ENCODE results near the gene GNG4. TPM values are rescaled to one million over a fixed set of nuclear protein-coding genes. Genes with fewer than 3 reads are reported as not detected.

The GNG4 gene
- total RNA-seq, 2 experiments from 2014 or later = not detected

DNA sequence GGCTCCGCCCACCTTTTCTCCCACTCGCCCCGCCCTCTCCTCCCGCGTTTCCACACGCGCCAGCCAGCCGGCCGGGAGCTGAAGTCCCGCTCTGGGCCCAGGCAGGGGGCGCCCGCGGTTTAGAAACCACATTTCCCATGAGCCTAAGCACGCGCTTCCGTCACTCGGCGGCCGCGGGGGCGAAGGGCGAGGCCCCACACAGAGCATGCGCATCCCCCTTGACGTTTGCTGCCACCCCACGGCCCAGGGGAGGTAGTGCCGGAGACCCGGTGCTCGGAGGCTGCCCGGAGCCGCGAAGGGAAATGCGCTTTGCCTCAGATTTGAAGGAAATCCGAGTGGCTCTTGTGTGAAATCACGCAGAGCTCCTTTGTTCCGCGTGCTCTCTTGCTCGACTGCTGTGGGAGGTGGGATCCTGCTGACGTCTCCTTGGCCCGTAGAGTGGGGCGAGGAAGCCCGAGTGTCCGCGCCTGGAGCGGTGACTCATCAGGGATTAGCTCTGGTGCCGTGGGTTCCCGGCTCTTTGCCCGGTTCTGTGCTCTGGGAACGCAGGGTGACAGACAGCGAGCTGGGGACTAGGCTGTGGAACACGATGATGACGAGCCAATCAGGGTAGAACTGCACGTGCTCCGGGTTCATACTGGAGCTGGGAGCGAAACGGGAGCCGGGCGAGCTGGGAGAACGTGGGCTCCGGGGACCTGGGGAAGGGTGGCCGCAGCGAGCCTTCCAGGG, 144.9 kb downstream of the GNG4 start:
- Histone ChIP-seq H3K36me3 (ENCODE audit: insufficient read depth, low read length) (no peaks in the 10 kb centered on the region), H4K20me1 (ENCODE audit: insufficient read depth, low read length) (peaks cover 25% of the 10 kb centered on the region; the same call in 1 of the 2 replicates), H3K79me2 (ENCODE audit: insufficient read depth, low read depth, low read length) (peaks cover 39% of the 10 kb centered on the region), H3K27ac (ENCODE audit: low read depth, low read length, poor library complexity, severe bottlenecking) (peak overlapping the region; percentile 81), H3K4me3 (ENCODE audit: low read depth, low read length, poor library complexity, severe bottlenecking) (peak overlapping the region; percentile 74), H2AFZ (ENCODE audit: low read length) (peak overlapping the region; percentile 81), H3K4me1 (ENCODE audit: insufficient read depth, low read length, poor library complexity, severe bottlenecking) (peaks cover 36% of the 10 kb centered on the region), H3K9me3 (ENCODE audit: low read length) (no peaks in the 10 kb centered on the region), H3K4me2 (ENCODE audit: low read length) (peak overlapping the region; percentile 67), H3K9me2 (ENCODE audit: insufficient read depth, low read length) (no peaks in the 10 kb centered on the region)
- CTCF ChIA-PET (ENCODE audit: unreplicated experiment) = interaction anchor here (0.5 to 1.5 kb wide), 13 partner anchors 61 to 1325 kb away, joined by 3 to 6 read pairs (median 3); no protein-coding TSS in a partner anchor
- no peak for TF ChIP-seq EZH2phosphoT487 (IDR thresholded peaks at IDR 0.05; ENCODE audit: borderline replicate concordance, low read depth, low read length)
- TF ChIP-seq, protein P1, sequence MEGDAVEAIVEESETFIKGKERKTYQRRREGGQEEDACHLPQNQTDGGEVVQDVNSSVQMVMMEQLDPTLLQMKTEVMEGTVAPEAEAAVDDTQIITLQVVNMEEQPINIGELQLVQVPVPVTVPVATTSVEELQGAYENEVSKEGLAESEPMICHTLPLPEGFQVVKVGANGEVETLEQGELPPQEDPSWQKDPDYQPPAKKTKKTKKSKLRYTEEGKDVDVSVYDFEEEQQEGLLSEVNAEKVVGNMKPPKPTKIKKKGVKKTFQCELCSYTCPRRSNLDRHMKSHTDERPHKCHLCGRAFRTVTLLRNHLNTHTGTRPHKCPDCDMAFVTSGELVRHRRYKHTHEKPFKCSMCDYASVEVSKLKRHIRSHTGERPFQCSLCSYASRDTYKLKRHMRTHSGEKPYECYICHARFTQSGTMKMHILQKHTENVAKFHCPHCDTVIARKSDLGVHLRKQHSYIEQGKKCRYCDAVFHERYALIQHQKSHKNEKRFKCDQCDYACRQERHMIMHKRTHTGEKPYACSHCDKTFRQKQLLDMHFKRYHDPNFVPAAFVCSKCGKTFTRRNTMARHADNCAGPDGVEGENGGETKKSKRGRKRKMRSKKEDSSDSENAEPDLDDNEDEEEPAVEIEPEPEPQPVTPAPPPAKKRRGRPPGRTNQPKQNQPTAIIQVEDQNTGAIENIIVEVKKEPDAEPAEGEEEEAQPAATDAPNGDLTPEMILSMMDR (conservative IDR thresholded peaks at IDR 0.05; ENCODE audit: low read length) = peak; percentile 80
- DNase-seq (ENCODE audit: low spot score) = peak; percentile 99
- BruUV-seq (replicated peaks) = TSS peak; percentile 87
- intact Hi-C loops (cut with micrococcal nuclease; ENCODE audit: unreplicated experiment) = loop anchor here (1.0 to 10.0 kb wide), 9 partner anchors 175 to 1030 kb away; partner anchors contain the start of genes ERO1B, LYST and TARBP1
- POLR2A ChIA-PET = interaction anchor here (0.6 to 1.7 kb wide), 16 partner anchors 10 to 1176 kb away, joined by 3 to 7 read pairs (median 3); no protein-coding TSS in a partner anchor

DNA sequence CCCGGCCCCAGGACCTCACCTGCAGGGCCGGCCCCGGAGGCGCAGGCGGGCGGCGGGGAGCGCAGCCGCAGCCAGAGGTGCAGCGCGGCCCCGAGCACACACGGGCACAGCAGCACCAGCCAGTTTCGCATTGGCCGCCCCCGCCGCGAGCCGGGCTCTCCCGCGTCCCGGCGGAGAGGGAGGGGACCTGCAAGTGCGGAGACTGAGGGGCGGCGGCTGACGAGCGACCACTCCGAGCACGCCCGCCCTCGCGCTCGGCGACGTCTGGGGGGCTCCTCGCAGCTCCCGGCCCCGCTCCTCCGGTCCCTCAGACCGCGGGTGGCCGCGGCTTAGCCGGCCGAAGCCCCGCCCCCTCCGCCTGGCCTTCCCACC, 145.5 kb downstream of the GNG4 start, which contains the start of gene B3GALNT2:
TSS of gene B3GALNT2 (minus strand) at position 331 of the 372 bp plus-strand sequence. CDS start at position 131, 200 bp downstream.
- H3K4me3 ChIP-seq (ENCODE audit: low read depth, low read length, poor library complexity, severe bottlenecking) = peak within 1 kb of the TSS; percentile 74
- peaks cover 44% of the 10 kb centered on the region for H3K79me2 ChIP-seq (ENCODE audit: insufficient read depth, low read depth, low read length)
- peak within 1 kb of the TSS; percentile 96 for H3K4me2 ChIP-seq (ENCODE audit: low read length)
- no peak for TF ChIP-seq EZH2phosphoT487 (IDR thresholded peaks at IDR 0.05; ENCODE audit: borderline replicate concordance, low read depth, low read length)
- TF ChIP-seq, protein P1 (conservative IDR thresholded peaks at IDR 0.05; ENCODE audit: low read length) = no peak
- CTCF ChIA-PET (ENCODE audit: unreplicated experiment) = interaction anchor here (0.5 to 1.5 kb wide), 9 partner anchors 61 to 1326 kb away, joined by 3 to 6 read pairs (median 3); no protein-coding TSS in a partner anchor
- H3K4me1 ChIP-seq (ENCODE audit: insufficient read depth, low read length, poor library complexity, severe bottlenecking) = peaks cover 36% of the 10 kb centered on the region
- BruUV-seq (replicated peaks) = no TSS peak
- no peak for DNase-seq (ENCODE audit: low spot score)
- no peaks in the 10 kb centered on the region for H3K9me3 ChIP-seq (ENCODE audit: low read length)
- POLR2A ChIA-PET = interaction anchor here (0.6 to 1.7 kb wide), 11 partner anchors 9 to 1176 kb away, joined by 3 to 7 read pairs (median 3); no protein-coding TSS in a partner anchor
- no peaks in the 10 kb centered on the region for H3K36me3 ChIP-seq (ENCODE audit: insufficient read depth, low read length)
- peak within 1 kb of the TSS; percentile 81 for H3K27ac ChIP-seq (ENCODE audit: low read depth, low read length, poor library complexity, severe bottlenecking)
- peak within 1 kb of the TSS; percentile 90 for H2AFZ ChIP-seq (ENCODE audit: low read length)
- intact Hi-C loops (cut with micrococcal nuclease; ENCODE audit: unreplicated experiment) = loop anchor here (1.0 to 10.0 kb wide), 9 partner anchors 175 to 1029 kb away; partner anchors contain the start of genes ERO1B, LYST and TARBP1
- no peaks in the 10 kb centered on the region for H3K9me2 ChIP-seq (ENCODE audit: insufficient read depth, low read length)
- peaks cover 30% of the 10 kb centered on the region; the same call in 1 of the 2 replicates for H4K20me1 ChIP-seq (ENCODE audit: insufficient read depth, low read length)

All from OCI-LY7 (cell line).